CD4-positive, alpha-beta T cell treated with Interleukin-6 at 100 ng/mL for 8 hours (primary cell): ENCODE data around the gene OR1I1.
A peak's percentile ranks its signal among the peaks of the same experiment; 100 is the strongest.
"Not testable (repeated sequence)": the region's sequence is repeated elsewhere in the genome, so short reads cannot be mapped to it uniquely, and the experiment has no call there.

Source experiments
- DNase-seq: peaks from one replicate; pipeline ENCODE4 v3.0.0-alpha.2; 2020; ENCODE audit warnings: mixed read lengths, low spot score

OR1I1 gene

DNA sequence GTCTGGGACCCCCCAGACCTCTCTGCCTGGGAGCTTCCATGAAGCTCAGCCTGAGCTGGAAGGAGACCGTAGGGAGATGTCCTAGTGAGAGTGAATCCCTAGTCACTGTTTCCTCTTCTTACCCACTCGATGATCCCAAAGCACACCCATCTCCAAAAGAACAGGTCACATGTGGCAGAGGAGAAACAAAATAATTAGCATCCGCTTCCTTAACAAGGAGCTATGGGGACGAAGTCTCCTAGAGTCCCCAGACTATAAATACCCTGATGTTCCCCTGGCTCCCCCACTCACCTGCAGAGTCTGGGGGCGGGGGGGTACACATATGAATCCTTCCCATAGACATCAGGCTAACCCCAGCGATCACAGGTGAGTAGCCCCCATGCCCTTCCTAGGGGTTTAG lies at the start of gene OR1I1:
OR1I1 (plus strand) TSS at position 301 of the 400 bp plus-strand sequence. CDS start 4,855 bp downstream, outside the sequence.
- DNase-seq: no peak

- DNase-seq: no peak
Observed at GRCh38 chr19:15035795-15036311, 46.2 kb upstream of the OR1I1 start.

- DNase-seq: no peak
Observed at GRCh38 chr19:15037586-15037985, 44.4 kb upstream of the OR1I1 start.

DNA sequence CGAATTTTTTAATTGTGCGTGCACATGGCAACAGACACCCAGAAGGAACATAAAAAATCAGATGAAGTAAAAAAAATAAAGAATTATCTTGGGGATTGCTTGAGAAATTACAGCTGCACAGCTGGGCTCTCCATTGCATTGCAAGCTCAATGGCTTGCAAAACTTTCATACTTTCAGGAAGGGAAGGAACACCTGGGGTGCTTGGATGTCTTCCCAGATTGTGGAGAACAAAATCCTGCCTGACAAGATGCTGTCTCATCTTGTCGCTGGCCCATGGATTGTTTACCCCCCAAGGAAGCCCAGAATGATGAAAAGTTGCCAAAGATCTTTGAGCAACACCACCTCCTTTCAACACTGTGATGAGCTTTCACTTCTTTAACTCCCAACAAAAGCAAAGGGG lies 43.7 kb upstream of the OR1I1 start:
- DNase-seq: no peak

DNA sequence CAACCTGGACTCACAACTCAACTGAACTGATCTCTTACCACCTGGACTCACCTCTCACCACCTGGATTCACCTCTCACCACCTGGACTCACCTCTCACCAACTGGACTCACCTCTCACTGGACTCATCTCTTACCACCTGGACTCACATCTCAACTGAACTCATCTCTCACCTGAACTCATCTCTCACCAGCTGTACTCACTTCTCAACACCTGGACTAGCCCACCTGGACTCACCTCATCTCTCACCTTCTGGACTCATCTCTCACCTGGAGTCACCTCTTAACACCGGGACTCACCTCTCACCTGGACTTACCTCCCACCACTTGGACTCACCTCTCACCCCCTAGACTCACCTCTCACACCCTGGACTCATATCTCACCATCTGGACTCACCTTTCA lies 40.0 kb upstream of the OR1I1 start:
- no peak for DNase-seq

DNA sequence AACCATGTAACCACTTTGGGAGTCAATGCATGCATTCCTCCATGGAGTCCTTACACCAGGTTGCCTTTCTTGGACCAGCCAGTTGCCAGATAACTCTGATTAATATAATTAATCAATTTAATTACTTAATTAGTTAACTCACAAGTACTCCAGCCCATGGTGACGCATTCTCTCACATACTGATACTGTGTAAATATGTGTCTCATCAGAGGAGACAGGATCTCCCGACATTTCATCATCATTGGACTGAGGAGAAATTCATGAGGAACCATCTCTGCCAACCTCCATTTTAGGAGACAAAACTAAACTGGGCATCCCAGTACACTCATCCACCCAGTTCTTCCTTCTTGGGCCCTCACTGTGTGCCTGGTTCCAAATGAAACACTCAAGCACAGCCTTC lies 39.2 kb upstream of the OR1I1 start:
- DNase-seq: no peak

DNA sequence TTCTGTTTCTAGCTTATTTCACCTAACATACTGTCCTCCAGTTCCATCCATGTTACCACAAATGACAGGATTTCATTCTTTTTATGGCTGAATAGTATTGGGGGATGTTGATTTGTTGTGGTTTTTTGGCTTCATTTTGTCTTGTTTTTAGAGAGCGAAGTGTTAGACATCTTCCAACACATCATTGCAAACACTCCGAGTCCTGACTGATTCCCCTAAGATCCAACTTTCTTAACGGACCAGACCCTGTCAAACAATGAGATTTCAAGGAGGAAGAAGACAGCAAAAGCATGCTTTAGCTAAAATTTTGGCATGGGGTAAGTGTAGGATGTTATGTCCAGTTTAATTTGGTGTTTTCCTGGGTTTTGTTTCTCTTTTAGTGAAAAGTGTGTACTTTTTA lies 36.5 kb upstream of the OR1I1 start:
- no peak for DNase-seq

DNA sequence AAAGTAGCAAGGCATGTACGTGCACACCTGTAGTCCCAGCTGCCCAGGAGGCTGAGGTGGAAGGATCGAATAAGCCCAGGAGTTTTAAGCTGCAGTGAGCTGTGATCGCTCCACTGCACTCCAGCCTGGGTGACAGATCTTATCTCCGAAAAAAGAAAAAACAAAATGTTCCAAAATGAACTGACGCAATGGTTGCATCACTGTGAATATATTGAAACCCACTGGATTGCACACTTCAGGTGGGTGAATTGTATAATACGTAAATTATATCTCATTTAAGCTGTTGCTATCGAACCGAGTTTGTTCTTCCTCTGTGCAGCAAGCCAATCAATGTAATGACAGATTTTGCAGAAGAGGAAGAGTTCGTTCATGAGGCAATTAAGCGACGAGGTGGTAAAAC lies 34.3 kb upstream of the OR1I1 start:
- DNase-seq: no peak

DNA sequence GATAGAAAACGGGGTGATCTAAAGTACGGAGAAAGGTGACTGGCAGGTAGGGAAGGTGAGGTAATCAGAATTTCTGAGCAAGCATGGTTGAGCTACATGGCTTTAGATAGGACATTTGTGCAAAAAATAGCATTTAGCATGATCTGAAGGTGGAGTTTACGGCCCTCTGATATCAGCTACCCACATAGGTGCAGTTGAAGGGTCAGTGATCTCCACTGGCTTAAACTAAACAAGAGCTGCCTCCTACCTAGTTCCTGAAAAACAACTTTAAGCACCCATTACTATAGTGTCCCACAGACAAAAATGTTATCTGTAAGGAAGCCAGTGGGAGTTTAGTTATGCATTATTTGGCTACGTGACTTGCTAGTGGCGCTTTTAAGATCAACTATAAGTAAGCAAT lies 33.9 kb upstream of the OR1I1 start:
- no peak for DNase-seq

DNA sequence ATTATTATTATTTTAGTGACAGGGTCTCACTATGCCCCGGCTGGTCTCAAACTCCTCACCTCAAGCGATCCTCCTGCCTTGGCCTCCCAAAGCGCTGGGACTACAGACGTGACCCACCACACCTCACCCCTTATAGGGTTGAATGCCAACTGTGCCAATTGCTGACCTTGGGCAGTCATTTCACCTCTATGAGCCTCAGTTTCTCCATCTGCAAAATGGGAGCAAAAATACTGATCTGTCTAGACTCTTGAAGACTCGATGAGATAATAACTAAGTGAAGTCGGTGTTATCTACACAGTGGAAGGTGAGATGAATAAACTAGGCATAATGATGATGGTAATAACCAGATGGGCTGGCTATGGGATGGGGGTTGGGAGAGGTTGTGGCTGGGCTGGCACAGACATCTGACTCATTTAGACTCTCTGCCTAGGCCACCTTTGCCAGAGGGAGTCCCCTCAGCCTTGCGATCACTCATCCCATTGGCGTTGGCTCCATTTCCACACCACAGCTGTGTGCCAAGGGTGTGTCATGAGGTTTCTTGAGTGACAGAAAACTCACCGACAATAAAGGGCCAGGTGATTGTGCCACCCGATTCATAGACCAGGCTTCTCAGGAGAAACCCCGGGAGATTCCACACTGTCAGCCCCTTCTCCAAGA lies 33.0 kb upstream of the OR1I1 start, which contains the start of gene CASP14:
CASP14 (plus strand) TSS at position 596 of the 657 bp plus-strand sequence. CDS start 2,772 bp downstream, outside the sequence.
- DNase-seq: no peak

- no peak for DNase-seq
Observed at GRCh38 chr19:15050639-15051038, 31.4 kb upstream of the OR1I1 start.

GRCh38 chr19:15062036-15062435 lies 20.0 kb upstream of the OR1I1 start:
- DNase-seq: no peak

GRCh38 chr19:15070386-15070785 lies 11.6 kb upstream of the OR1I1 start:
- not testable (repeated sequence) for DNase-seq

- DNase-seq: no peak
Observed at GRCh38 chr19:15072930-15073647, 8.9 kb upstream of the OR1I1 start.

- DNase-seq: no peak
Observed at GRCh38 chr19:15074371-15074770, 7.6 kb upstream of the OR1I1 start.

GRCh38 chr19:15075806-15076205 lies 6.2 kb upstream of the OR1I1 start:
- no peak for DNase-seq

GRCh38 chr19:15080002-15080401 lies 2.0 kb upstream of the OR1I1 start:
- not testable (repeated sequence) for DNase-seq

- DNase-seq: no peak
Observed at GRCh38 chr19:15087182-15087581, 5.2 kb downstream of the OR1I1 start.

DNA sequence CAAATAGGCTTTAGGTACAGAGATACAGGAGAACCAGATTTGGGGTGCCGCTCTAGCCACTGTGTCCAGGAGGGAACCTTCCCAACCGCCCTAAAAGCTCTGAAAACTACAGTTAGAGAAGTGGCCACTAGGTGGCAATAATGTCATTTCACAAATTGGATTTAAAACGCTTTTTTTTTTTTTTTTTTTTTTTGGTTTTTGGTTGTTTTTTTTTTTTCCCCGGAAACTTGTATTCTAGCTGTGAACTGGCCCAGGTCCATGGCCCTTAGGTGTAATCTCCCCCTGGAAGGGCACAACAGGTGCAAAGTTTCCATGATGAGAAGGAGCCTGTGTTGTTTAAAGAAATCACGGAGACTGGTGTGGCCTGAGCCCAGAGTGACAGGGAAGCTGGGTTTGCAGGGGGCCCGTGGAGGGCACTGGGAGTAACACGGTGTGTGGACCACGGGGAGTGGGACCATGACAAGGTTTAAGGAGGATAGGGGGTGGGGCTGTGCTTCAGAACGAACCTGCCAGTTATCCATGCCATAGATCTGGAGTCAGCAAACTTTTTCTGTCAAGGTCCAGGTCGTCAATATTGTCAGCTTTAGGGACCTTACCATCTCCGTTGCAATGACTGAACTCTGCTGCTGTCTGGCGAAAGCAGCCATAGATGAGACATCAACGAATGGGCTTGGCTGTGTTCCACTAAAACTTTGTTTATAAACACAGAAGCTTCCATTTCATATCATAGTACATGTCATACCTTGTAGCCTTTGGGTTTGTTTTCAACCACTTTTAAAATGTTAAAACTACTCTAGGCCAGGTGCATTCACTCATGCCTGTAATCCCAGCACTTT lies 10.1 kb downstream of the OR1I1 start:
- peak; percentile 66 for DNase-seq

DNA sequence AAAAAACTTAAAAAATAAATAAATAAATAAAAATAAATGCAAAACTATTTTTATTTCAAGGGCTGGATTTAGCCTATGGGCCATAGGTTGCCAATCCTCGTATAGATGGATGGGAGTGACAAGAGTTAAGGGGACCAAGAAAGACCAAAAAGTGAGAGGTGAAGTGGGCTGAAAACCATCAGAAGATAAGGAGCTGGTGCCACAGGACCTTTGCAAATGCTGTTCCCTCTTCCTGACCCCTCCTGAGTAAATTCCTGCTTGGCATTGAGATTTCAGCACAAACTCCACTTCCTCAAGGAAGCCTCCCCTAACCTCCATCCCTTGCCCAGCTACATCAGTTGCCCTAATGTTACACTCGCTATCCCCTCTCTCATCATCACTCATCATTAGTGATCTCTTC lies 11.0 kb downstream of the OR1I1 start:
- no peak for DNase-seq

GRCh38 chr19:15096223-15096622 lies 14.2 kb downstream of the OR1I1 start:
- no peak for DNase-seq

GRCh38 chr19:15097980-15098379 lies 16.0 kb downstream of the OR1I1 start:
- not testable (repeated sequence) for DNase-seq
